ENCODE measurements around the gene SLC22A23.

The SLC22A23 gene

DNA sequence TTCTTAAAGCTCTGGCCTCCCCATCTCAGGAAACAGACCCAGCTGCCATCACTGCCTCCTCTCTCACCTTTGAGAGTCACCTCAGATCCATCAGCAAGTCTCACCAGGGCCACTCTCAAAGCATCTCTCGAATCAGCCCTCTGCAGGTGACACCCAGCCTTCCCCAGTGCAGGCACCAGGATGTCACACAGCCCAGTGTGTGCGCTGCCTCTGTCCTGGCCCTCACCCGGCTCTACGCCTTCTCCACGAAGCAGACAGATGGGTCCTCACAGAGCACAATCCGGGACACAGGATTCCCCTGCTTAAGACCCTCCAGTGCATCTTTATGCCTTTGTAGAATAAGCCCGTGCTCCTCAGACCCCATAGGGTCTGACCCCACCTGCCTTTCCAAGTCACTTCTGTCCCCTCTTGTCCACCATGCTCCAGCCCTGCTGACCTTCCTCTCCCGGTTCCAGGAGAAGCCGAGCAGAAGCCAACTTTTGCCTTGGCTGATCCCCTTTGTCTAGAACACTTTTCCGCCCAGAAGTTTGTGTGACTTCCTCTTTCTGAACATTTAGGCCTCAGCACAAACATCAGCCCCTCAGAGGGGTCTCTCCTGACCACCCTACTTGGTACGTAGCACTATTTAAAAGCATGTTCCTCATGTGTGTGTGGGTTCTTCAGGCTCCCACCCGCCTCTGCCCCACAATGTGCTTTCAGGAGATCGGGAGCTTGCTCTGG lies 137.9 kb downstream of the SLC22A23 start:
- Mint-ChIP-seq H3K4me1 (ENCODE audit: low read depth in 2 of 2) (peaks cover 15 to 17% of the 10 kb centered on the region in 2 donors), H3K27me3 (peaks cover 27 to 84% of the 10 kb centered on the region in 2 donors), H3K27ac (no peak overlapping the region), H3K4me3 (peak overlapping the region; percentile 47 to 61), H3K36me3 (ENCODE audit: insufficient read depth) (no peaks in the 10 kb centered on the region), H3K9me3 (no peaks in the 10 kb centered on the region)
- DNase-seq (no peak), ATAC-seq (replicated peaks) (no peak)

- peaks cover 15 to 17% of the 10 kb centered on the region in 2 donors for H3K4me1 Mint-ChIP-seq (ENCODE audit: low read depth in 2 of 2)
- peak overlapping the region in 1 of 2 donors; percentile 66 for H3K27ac Mint-ChIP-seq
- H3K4me3 Mint-ChIP-seq: peak overlapping the region; percentile 47 to 61
- peaks cover 27 to 85% of the 10 kb centered on the region in 2 donors for H3K27me3 Mint-ChIP-seq
- peak in 1 of 3 experiments; percentile 5 for DNase-seq
- peak; percentile 76 for ATAC-seq (replicated peaks)
- H3K9me3 Mint-ChIP-seq: no peaks in the 10 kb centered on the region
- H3K36me3 Mint-ChIP-seq (ENCODE audit: insufficient read depth): no peaks in the 10 kb centered on the region
These were observed 138.6 kb downstream of the SLC22A23 start for GRCh38 chr6:3318226-3318625.

DNA sequence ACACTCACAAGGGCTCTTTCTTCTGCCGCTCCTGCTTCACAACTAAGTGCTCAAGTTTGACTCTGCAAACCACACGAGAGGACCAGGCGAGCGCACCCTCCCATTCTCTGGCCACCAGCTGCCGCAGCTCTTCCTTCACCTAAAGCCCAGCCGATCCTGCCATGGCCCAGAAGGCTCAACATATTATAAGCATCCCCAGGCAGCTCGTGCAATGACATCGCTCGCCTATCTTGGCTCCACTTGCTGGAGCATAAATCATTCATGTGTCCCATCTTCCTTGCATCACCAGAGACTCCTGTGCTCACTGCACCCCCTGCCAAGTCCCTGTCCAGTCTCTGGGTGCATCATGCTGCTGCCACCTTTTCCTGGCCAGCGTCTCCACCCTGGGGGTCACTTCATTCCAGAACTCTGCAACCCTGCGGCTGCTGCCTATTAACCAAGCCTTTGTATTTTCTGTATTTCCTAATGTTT lies 139.1 kb downstream of the SLC22A23 start:
- peak overlapping the region in 1 of 2 donors; percentile 66 for H3K27ac Mint-ChIP-seq
- peaks cover 27 to 86% of the 10 kb centered on the region in 2 donors for H3K27me3 Mint-ChIP-seq
- H3K4me3 Mint-ChIP-seq: peak overlapping the region; percentile 47 to 61
- H3K36me3 Mint-ChIP-seq (ENCODE audit: insufficient read depth): no peaks in the 10 kb centered on the region
- H3K4me1 Mint-ChIP-seq (ENCODE audit: low read depth in 2 of 2): peaks cover 15 to 17% of the 10 kb centered on the region in 2 donors
- ATAC-seq (replicated peaks) (no peak), DNase-seq (no peak)
- H3K9me3 Mint-ChIP-seq: no peaks in the 10 kb centered on the region

DNA sequence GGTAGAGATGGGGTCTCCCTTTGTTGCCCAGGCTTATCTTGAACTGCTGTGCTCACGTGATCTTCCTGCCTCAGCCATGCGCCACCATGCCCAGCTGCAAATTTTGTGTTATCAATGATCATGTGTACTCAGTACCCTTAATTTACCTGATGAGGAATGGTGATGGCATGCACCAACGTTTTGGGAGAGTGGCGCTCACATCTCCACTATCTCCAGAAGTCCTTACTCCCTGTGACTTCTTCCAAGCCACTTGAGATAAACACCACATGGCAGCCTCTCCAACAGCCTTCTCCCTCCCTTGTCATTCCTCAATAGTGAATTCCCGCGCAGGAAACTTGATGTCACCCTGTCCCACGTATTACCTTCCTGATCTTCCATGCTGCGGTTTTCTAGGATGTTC lies 140.0 kb downstream of the SLC22A23 start:
- H3K4me1 Mint-ChIP-seq (ENCODE audit: low read depth in 2 of 2): peaks cover 15 to 17% of the 10 kb centered on the region in 2 donors
- H3K27me3 Mint-ChIP-seq: peaks cover 27 to 81% of the 10 kb centered on the region in 2 donors
- ATAC-seq (replicated peaks) (no peak), DNase-seq (no peak)
- H3K36me3 Mint-ChIP-seq (ENCODE audit: insufficient read depth): no peaks in the 10 kb centered on the region
- H3K4me3 Mint-ChIP-seq: no peak overlapping the region
- no peak overlapping the region for H3K27ac Mint-ChIP-seq
- no peaks in the 10 kb centered on the region for H3K9me3 Mint-ChIP-seq

DNA sequence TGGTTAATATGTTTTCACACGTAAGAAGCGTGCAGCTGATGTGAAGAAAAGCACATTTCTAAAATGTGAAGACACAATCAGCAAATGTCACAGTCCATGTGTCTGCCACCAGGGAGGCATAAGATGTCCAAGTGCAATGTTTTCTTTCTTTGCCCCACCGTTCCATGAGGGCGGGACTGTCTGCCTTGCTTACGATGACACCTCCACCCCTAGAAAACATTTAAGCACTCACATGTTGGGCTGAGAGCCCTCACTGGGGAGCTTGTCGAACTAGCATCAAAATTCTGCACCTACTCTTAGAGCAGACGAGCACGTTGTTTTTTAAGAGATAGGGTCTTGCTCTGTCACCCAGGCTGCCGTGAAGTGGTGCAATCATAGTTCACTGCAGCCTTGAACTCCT lies 140.5 kb downstream of the SLC22A23 start:
- no peak overlapping the region for H3K27ac Mint-ChIP-seq
- no peak for DNase-seq
- no peaks in the 10 kb centered on the region for H3K9me3 Mint-ChIP-seq
- no peak for ATAC-seq (replicated peaks)
- H3K4me3 Mint-ChIP-seq: no peak overlapping the region
- H3K27me3 Mint-ChIP-seq: peaks cover 27 to 79% of the 10 kb centered on the region in 2 donors
- H3K36me3 Mint-ChIP-seq (ENCODE audit: insufficient read depth): no peaks in the 10 kb centered on the region
- peaks cover 15 to 17% of the 10 kb centered on the region in 2 donors for H3K4me1 Mint-ChIP-seq (ENCODE audit: low read depth in 2 of 2)

DNA sequence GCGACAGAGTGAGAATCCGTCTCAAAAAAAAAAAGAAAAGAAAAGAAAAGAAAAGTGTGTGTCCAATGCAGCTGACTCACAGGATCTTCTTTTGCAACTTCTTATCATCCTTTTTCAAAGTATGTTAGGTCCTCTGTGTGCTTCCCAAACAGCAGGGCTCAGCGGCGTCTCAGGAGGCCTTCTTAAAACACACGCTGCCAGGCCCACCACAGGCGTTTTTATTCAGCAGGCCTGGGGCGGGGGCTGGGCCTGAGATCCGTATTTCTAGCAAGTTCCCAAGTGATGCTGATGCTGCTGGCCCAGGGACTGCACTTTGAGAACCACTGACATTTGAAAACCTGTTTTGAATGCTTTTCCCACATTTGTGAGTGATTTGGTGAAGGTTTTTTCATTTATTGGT lies 141.0 kb downstream of the SLC22A23 start:
- no peak for DNase-seq
- Mint-ChIP-seq H3K9me3 (no peaks in the 10 kb centered on the region), H3K36me3 (ENCODE audit: insufficient read depth) (no peaks in the 10 kb centered on the region), H3K4me3 (no peak overlapping the region), H3K4me1 (ENCODE audit: low read depth in 2 of 2) (peaks cover 15 to 17% of the 10 kb centered on the region in 2 donors), H3K27ac (no peak overlapping the region), H3K27me3 (peaks cover 32 to 79% of the 10 kb centered on the region in 2 donors)
- no peak for ATAC-seq (replicated peaks)

GRCh38 chr6:3314621-3315467 lies 142.0 kb downstream of the SLC22A23 start:
- Mint-ChIP-seq H3K4me1 (ENCODE audit: low read depth in 2 of 2) (peaks cover 15 to 17% of the 10 kb centered on the region in 2 donors), H3K27ac (no peak overlapping the region), H3K27me3 (peaks cover 34 to 79% of the 10 kb centered on the region in 2 donors), H3K4me3 (no peak overlapping the region), H3K36me3 (ENCODE audit: insufficient read depth) (no peaks in the 10 kb centered on the region), H3K9me3 (no peaks in the 10 kb centered on the region)
- ATAC-seq (replicated peaks) (no peak), DNase-seq (no peak)

- H3K27me3 Mint-ChIP-seq: peaks cover 34 to 78% of the 10 kb centered on the region in 2 donors
- no peaks in the 10 kb centered on the region for H3K36me3 Mint-ChIP-seq (ENCODE audit: insufficient read depth)
- H3K27ac Mint-ChIP-seq: no peak overlapping the region
- ATAC-seq (replicated peaks) (no peak), DNase-seq (no peak)
- peaks cover 15 to 16% of the 10 kb centered on the region in 2 donors for H3K4me1 Mint-ChIP-seq (ENCODE audit: low read depth in 2 of 2)
- H3K4me3 Mint-ChIP-seq: no peak overlapping the region
- no peaks in the 10 kb centered on the region for H3K9me3 Mint-ChIP-seq
These were observed 142.7 kb downstream of the SLC22A23 start for GRCh38 chr6:3314176-3314575.

- H3K27ac Mint-ChIP-seq: no peak overlapping the region
- DNase-seq: no peak
- H3K36me3 Mint-ChIP-seq (ENCODE audit: insufficient read depth): no peaks in the 10 kb centered on the region
- ATAC-seq (replicated peaks): no peak
- no peak overlapping the region for H3K4me3 Mint-ChIP-seq
- H3K9me3 Mint-ChIP-seq: no peaks in the 10 kb centered on the region
- H3K4me1 Mint-ChIP-seq (ENCODE audit: low read depth in 2 of 2): peaks cover 1 to 2% of the 10 kb centered on the region in 2 donors
- peaks cover 28 to 74% of the 10 kb centered on the region in 2 donors for H3K27me3 Mint-ChIP-seq
These were observed 144.1 kb downstream of the SLC22A23 start for GRCh38 chr6:3312604-3313231.

GRCh38 chr6:3311826-3312225 lies 145.0 kb downstream of the SLC22A23 start:
- no peak for ATAC-seq (replicated peaks)

DNA sequence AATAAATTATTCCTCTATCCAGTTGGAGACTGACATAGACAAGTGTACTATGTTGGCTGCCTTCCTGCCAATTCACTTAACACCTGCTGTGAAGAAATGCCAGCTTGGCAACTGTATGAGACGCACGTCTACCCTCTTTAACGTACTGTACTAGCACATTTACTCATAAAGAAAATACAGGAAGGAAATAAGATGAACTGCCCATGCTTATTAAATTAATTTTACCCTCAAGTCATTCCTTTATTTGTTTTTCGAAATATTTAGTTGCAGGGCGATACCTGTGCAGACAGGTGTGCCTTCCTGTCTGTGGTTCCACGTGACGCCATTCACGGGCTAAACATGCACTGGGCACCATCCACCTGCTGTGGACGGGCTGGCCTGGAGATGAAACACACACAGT lies 146.1 kb downstream of the SLC22A23 start:
- Mint-ChIP-seq H3K36me3 (ENCODE audit: insufficient read depth) (no peaks in the 10 kb centered on the region), H3K27ac (no peak overlapping the region), H3K27me3 (peaks cover 25 to 74% of the 10 kb centered on the region in 2 donors), H3K4me3 (no peak overlapping the region), H3K4me1 (ENCODE audit: low read depth in 2 of 2) (no peaks in the 10 kb centered on the region), H3K9me3 (peaks cover 0 to 5% of the 10 kb centered on the region in 2 donors)
- DNase-seq (no peak), ATAC-seq (replicated peaks) (no peak)

More at GRCh38 chr6:3311826-3312225, 145.0 kb downstream of the SLC22A23 start:
- no peaks in the 10 kb centered on the region for H3K4me1 Mint-ChIP-seq (ENCODE audit: low read depth in 2 of 2)
- no peak for DNase-seq
- H3K9me3 Mint-ChIP-seq: no peaks in the 10 kb centered on the region
- H3K27me3 Mint-ChIP-seq: peaks cover 20 to 74% of the 10 kb centered on the region in 2 donors
- no peaks in the 10 kb centered on the region for H3K36me3 Mint-ChIP-seq (ENCODE audit: insufficient read depth)
- no peak overlapping the region for H3K27ac Mint-ChIP-seq
- no peak overlapping the region for H3K4me3 Mint-ChIP-seq

DNA sequence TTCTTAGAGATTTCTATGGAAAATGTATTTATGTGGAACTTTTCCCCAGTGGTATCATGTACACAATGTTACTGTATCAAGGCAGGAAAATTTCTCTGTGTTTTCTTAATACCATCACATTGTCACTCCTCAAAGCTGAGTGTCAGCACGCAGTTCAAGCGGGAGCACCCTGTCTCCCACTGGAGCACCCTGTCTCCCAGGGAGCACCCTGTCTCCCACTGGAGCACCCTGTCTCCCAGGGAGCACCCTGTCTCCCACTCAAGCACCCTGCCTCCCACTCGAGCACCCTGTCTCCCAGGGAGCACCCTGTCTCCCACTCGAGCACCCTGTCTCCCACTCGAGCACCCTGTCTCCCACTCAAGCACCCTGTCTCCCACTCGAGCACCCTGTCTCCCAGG lies 146.8 kb downstream of the SLC22A23 start:
- Mint-ChIP-seq H3K27me3 (peaks cover 29 to 77% of the 10 kb centered on the region in 2 donors), H3K27ac (no peak overlapping the region), H3K4me3 (no peak overlapping the region), H3K36me3 (ENCODE audit: insufficient read depth) (no peaks in the 10 kb centered on the region), H3K9me3 (peaks cover 2 to 8% of the 10 kb centered on the region in 2 donors), H3K4me1 (ENCODE audit: low read depth in 2 of 2) (no peaks in the 10 kb centered on the region)
- no peak for DNase-seq
- ATAC-seq (replicated peaks): no peak

GRCh38 chr6:3309391-3310050 lies 147.3 kb downstream of the SLC22A23 start:
- peaks cover 2 to 8% of the 10 kb centered on the region in 2 donors for H3K9me3 Mint-ChIP-seq
- DNase-seq: no peak
- ATAC-seq (replicated peaks): no peak
- H3K27ac Mint-ChIP-seq: no peak overlapping the region
- peaks cover 34 to 77% of the 10 kb centered on the region in 2 donors for H3K27me3 Mint-ChIP-seq
- no peaks in the 10 kb centered on the region for H3K4me1 Mint-ChIP-seq (ENCODE audit: low read depth in 2 of 2)
- no peak overlapping the region for H3K4me3 Mint-ChIP-seq
- H3K36me3 Mint-ChIP-seq (ENCODE audit: insufficient read depth): no peaks in the 10 kb centered on the region
